Stimulated activated CD4-positive, alpha-beta T cell treated with anti-CD3 and anti-CD28 coated beads, Interleukin-2, amount 100 ng/mL, for 24 hours (primary cell): ENCODE measurements around the gene PEX11G.

Experiments
- DNase-seq, 2 donors: peaks; one replicate each; pipeline ENCODE4 v3.0.0-alpha.2; 2020

Gene PEX11G

GRCh38 chr19:7488736-7489353, at the start of gene PEX11G:
TSS of gene PEX11G (minus strand) at chr19:7489035. CDS start at chr19:7489010, 25 bp downstream.
- DNase-seq, result peak; percentile 92 to 95

GRCh38 chr19:7535998-7536695, 47.3 kb upstream of the PEX11G start:
- DNase-seq, result no peak

GRCh38 chr19:7535047-7535997, 46.5 kb upstream of the PEX11G start, which contains the start of gene PNPLA6:
TSS of gene PNPLA6 (plus strand) at chr19:7535717. CDS start at chr19:7535789, 72 bp downstream.
- DNase-seq, result peak; percentile 95 to 96

- DNase-seq, result peak; percentile 52 to 58
Measured at GRCh38 chr19:7534531-7535046, 45.8 kb upstream of the PEX11G start.

DNA sequence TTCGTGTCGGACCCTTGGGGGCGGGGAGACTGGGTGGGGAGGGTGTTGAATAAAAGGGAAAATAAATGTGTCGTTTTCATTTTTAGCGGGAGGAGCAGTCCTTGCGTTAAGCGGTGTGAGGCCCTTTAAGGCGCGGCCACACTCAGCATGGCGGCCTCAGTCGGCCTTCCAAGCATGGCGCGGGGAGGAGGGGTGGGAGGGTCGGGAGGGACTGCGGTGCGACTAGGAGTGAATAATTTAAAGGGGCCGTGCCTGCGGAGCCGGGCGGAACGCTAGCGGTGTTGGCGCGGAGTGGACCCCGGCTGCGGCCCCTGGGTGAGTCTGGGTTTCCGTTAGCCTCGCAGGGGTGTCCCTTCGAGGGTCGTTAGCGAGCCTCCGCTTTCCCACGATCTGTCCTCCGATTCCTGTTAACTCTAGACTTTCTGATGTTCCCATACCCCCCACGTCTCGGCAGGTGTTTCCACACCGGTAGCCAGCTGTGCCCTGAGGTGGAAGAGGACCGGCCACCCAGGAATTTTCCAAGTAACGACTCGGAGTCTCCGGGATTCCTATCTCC, 45.2 kb upstream of the PEX11G start:
- DNase-seq, result peak; percentile 84 to 87

- DNase-seq, result no peak
Measured at GRCh38 chr19:7533281-7533885, 44.5 kb upstream of the PEX11G start.

DNA sequence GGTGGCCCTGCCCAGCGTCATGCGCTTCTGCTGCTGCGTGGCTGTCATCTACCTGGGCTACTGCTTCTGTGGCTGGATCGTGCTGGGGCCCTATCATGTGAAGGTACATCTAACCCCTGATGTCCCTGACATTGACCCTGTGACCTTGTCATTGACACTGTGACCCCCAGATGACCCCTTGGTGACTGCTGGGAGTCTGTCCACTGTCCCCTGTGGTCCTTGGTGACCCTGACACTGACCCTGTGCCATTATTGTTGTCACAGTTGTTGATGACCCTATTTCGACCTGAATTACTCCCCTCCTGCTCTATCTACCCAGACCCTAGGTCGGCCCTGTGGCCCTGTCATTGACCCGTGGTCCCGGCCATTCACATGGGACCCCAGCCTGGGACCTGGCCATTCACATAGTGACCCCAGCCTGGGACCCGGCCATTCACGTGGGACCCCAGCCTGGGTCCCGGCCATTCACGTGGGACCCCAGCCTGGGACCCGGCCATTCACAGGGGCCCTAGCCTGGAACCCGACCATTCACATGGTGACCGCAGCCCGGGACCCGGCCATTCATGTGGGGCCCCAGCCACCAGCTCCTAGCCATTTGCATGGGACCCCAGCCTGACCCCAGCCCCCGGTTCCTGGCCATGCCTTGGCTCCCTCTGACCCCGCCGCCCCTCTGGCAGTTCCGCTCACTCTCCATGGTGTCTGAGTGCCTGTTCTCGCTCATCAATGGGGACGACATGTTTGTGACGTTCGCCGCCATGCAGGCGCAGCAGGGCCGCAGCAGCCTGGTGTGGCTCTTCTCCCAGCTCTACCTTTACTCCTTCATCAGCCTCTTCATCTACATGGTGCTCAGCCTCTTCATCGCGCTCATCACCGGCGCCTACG, 41.0 kb upstream of the PEX11G start:
- no peak for DNase-seq

DNA sequence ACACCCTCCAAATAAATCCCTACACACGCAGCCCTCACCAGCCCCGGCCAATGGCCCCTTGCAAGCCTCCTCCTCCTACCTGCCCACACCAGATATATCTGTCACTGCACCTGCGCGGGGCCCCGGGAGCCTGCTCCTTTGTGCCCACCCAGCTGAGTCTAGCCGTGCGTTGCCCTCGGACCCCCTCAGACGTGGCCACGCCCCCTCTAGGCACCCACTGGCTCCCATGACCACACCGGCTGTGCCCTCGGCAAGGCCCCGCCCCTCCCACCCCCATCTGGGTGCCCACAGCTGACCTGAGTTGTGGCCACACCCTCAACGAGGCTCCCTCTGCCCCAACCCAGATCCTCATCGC, 40.4 kb upstream of the PEX11G start:
- no peak for DNase-seq

- no peak for DNase-seq
Measured at GRCh38 chr19:7528522-7529245, 39.8 kb upstream of the PEX11G start.

- no peak for DNase-seq
Measured at GRCh38 chr19:7528192-7528519, 39.3 kb upstream of the PEX11G start.

GRCh38 chr19:7527516-7528191, 38.8 kb upstream of the PEX11G start:
- no peak for DNase-seq

GRCh38 chr19:7526059-7526929, 37.5 kb upstream of the PEX11G start:
- no peak for DNase-seq

DNA sequence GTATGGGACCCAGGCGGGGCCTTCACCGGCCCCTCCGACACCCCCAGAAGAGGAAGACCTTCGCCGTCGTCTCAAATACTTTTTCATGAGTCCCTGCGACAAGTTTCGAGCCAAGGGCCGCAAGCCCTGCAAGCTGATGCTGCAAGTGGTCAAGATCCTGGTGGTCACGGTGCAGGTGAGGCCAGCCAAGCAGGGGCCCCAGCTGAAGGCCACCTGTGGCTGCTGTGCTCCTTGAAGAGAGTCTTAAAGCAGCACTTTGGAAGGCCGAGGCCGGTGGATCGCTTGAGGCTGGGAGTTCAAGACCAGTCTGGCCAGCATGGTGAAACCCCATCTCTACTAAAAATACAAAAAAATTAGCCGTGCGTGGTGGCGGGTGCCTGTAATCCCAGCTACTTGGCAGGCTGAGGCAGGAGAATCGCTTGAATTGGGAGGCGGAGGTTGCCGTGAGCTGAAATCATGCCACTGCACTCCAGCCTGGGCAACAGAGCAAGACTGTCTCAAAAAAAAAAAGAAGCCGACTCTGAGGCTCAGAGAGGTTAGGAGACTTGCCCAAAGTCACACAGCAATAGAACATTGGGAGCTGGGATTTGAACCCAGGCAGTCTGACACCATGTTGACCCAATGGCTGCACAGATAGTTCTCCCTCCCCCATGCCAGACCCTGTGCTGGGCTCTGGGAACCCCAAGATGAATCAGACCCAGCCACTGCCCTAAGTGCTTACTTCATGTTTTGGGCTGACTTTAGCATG, 36.3 kb upstream of the PEX11G start:
- no peak for DNase-seq

GRCh38 chr19:7524523-7524922, 35.7 kb upstream of the PEX11G start:
- no peak for DNase-seq

DNA sequence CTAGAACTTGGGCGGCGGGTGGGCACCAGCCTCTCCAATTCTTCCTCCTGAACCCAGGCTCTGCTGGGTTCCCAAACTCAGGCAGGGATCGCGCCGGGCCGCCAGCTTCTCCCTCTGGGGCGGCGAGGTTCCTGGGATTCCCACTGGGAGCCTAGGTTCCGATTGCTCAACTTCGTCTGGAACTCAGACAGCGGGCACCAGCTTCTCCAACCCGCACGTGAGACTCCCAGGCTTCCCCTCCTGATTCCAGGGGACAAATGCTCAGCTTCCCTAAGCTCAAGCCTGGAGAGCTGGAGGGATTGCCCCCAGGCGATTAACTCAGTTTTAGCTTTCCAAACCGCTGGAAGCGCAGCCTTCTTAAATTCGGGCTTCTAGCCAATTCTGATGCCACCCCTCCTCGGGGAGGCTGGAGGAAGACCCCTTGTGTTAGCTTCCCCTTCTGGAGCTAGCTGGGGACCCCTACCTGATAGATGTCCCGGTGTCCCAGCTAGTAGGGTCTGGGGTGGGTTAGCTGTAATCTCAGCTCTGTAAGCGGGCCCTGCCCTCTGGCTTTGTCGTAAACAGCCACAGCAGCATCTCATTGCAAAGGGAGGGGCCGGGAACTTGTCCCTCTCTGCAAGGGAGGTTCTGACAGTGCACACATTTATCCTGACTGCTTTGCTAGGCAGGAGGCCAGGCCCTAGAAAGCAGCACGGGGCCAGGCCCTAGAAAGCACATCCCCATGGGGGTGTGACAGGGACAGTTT, 34.3 kb upstream of the PEX11G start:
- no peak for DNase-seq

GRCh38 chr19:7522072-7522922, 33.5 kb upstream of the PEX11G start, which contains the start of gene MCOLN1:
TSS of gene MCOLN1 (plus strand) at chr19:7522624. CDS start at chr19:7522751, 127 bp downstream.
- peak; percentile 100 for DNase-seq
